IPS DF 19.7 (cell line): ENCODE data around the gene MAFF.
"Not testable (repeated sequence)": the region's sequence is repeated elsewhere in the genome, so short reads cannot be mapped to it uniquely, and the experiment has no call there.

Experiments used
- DNase-seq: peaks from one replicate; pipeline ENCODE4 v3.0.0-alpha.2; 2013; ENCODE audit warnings: low read depth, low spot score

MAFF gene

GRCh38 chr22:38177571-38177925 lies 24.2 kb upstream of the MAFF start:
- not testable (repeated sequence) for DNase-seq

- no peak for DNase-seq
These were observed 23.7 kb upstream of the MAFF start for GRCh38 chr22:38177926-38178604.

GRCh38 chr22:38178605-38178937 lies 23.2 kb upstream of the MAFF start:
- DNase-seq = not testable (repeated sequence)

GRCh38 chr22:38180841-38181452 lies 20.8 kb upstream of the MAFF start:
- DNase-seq = no peak

- DNase-seq = peak; percentile 96
These were observed 20.2 kb upstream of the MAFF start, which contains the start of gene PLA2G6 for GRCh38 chr22:38181453-38182200. TSS of gene PLA2G6 (minus strand) at chr22:38181830. CDS start at chr22:38169426, 12,404 bp downstream.

- no peak for DNase-seq
These were observed 17.0 kb upstream of the MAFF start for GRCh38 chr22:38184788-38185187.

GRCh38 chr22:38186429-38186828 lies 15.4 kb upstream of the MAFF start:
- no peak for DNase-seq

- DNase-seq = no peak
These were observed 14.2 kb upstream of the MAFF start for GRCh38 chr22:38187413-38188212.

- no peak for DNase-seq
These were observed 12.7 kb upstream of the MAFF start for GRCh38 chr22:38189104-38189503.

- DNase-seq = no peak
These were observed 11.2 kb upstream of the MAFF start for GRCh38 chr22:38190581-38190980.

GRCh38 chr22:38191055-38191454 lies 10.7 kb upstream of the MAFF start:
- DNase-seq = no peak

GRCh38 chr22:38191731-38192474 lies 9.9 kb upstream of the MAFF start:
- DNase-seq = no peak

GRCh38 chr22:38192475-38192863 lies 9.3 kb upstream of the MAFF start:
- DNase-seq = no peak

- DNase-seq = no peak
These were observed 8.2 kb upstream of the MAFF start for GRCh38 chr22:38193580-38193979.

- no peak for DNase-seq
These were observed 4.9 kb upstream of the MAFF start for GRCh38 chr22:38196791-38197419.

- DNase-seq = no peak
These were observed 1.8 kb upstream of the MAFF start for GRCh38 chr22:38199826-38200559.

GRCh38 chr22:38201371-38201710 lies 453 bp upstream of the MAFF start:
- DNase-seq = no peak

- DNase-seq = no peak
These were observed 769 bp downstream of the MAFF start for GRCh38 chr22:38202437-38203089.

- DNase-seq = no peak
These were observed 1.5 kb downstream of the MAFF start for GRCh38 chr22:38203090-38203810.
